GM18868 (cell line): Measurements from ENCODE around the gene C17orf113.

ENCODE experiments used
- ATAC-seq: cut with Tn5 transposase; IDR thresholded peaks from one replicate; pipeline ENCODE4 v1.9.1; 2021; ENCODE audit warnings: mild to moderate bottlenecking, moderate library complexity; ENCODE audit not compliant: unreplicated experiment

Gene C17orf113

GRCh38 chr17:42072323-42073187, 22.2 kb upstream of the C17orf113 start:
- ATAC-seq: no peak

GRCh38 chr17:42071810-42072209, 21.4 kb upstream of the C17orf113 start:
- ATAC-seq: no peak

GRCh38 chr17:42068979-42069378, 18.6 kb upstream of the C17orf113 start:
- no peak for ATAC-seq

GRCh38 chr17:42067371-42068091, 17.1 kb upstream of the C17orf113 start:
- no peak for ATAC-seq

- no peak for ATAC-seq
These were observed 14.8 kb upstream of the C17orf113 start for GRCh38 chr17:42065201-42065600.

GRCh38 chr17:42062681-42063080, 12.3 kb upstream of the C17orf113 start:
- ATAC-seq: no peak

- ATAC-seq: no peak
These were observed 11.5 kb upstream of the C17orf113 start for GRCh38 chr17:42061646-42062487.

DNA sequence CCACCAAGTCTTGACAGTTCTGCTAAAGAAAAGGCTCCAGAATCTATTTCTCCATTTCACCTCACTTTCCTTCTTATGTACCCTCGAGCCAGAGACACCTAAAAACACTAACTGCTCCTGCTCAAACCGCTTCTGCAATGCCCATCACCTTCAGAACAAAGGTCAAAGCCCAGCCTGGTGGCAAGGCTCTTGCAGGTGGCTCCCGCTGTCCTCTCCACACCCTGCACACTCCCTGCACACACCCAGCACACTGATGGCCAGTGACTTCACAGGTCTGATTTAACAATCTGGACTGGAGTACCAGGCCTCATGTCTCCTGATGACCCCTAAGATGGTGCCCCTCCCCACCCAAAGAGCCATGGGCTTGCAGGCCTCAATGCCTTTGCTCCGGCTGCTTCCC, 9.8 kb upstream of the C17orf113 start:
- ATAC-seq: no peak

- no peak for ATAC-seq
These were observed 9.4 kb upstream of the C17orf113 start for GRCh38 chr17:42059815-42060214.

GRCh38 chr17:42058063-42058462, 7.7 kb upstream of the C17orf113 start:
- no peak for ATAC-seq

- no peak for ATAC-seq
These were observed 6.2 kb upstream of the C17orf113 start for GRCh38 chr17:42056635-42057034.

DNA sequence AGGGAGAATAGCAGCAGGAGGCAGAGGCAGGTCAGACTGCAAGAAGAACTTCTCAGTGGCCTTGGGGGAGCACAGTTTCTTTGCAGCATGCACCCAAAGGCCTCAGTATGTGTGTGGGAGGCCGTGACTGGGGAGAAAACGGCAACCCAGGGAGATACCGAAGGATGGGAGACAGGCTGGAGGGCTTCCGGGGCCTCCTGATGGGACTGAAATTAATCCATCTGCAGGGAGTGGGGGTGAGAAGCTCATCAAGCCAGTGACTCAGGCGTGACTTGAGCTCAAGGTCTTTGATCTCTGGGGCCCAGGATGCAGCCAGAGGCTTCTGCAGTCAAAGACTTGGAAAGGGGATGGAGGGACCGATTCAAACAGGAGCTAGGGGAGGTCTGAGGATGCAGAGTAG, 5.1 kb upstream of the C17orf113 start:
- no peak for ATAC-seq

GRCh38 chr17:42055027-42055426, 4.6 kb upstream of the C17orf113 start:
- ATAC-seq: no peak

DNA sequence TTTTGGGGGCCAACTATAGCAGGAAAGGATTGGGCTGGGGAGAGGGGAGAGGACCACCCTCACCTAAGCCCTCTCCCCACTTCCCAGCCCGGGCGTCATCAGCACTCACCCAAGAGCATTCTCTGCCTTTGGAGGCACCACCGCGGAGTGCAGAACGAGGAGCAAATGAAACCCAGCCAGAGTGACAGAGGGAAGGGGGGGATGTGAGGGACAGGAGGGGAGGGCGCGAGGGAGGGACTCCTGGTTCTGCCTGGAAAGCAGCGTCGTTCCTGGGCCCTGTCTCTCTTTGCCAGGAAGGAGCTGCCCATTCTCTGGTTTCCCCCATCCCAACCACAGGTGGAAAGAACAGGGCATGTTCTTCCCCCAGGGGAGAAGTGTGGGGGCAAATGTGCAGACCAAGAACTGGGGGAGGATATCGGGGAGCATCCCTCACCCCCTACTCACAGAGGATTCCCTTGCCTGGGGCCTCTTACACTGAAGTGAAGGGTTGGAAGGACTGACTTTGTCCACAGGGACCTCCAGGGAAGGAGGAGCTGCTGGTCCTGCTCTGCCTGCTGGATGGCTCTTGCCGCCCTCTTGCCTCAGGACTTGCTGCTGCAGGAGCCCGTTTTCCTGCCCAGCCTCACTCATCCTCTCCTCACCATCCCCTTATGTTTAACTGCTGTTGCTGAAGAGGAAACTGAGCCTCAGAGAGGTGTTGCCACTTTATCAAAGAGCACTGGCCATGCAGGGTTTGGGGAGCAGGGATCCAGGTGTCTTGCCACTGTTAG, 3.5 kb upstream of the C17orf113 start:
- no peak for ATAC-seq

- ATAC-seq: no peak
These were observed 2.0 kb upstream of the C17orf113 start for GRCh38 chr17:42052346-42052877.

DNA sequence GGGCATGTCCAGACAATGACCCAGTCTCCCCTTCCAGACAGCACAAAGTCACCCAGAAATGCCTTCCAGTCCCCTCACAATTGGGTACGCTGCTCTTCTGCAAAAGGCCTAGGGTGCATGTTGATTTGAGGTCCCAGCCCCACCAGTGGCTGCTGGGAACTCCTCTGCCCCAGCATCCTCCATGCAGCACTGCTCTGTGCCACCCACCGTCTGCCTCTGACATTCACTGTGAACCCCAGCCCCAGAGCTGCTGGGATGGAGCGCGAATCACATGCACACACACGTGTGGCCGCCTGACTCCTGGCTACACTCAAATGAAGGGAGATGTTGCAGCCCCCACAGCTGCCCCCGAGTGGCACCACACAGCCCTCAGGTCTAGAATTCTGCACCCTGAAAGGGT, 1.2 kb upstream of the C17orf113 start:
- ATAC-seq: no peak

DNA sequence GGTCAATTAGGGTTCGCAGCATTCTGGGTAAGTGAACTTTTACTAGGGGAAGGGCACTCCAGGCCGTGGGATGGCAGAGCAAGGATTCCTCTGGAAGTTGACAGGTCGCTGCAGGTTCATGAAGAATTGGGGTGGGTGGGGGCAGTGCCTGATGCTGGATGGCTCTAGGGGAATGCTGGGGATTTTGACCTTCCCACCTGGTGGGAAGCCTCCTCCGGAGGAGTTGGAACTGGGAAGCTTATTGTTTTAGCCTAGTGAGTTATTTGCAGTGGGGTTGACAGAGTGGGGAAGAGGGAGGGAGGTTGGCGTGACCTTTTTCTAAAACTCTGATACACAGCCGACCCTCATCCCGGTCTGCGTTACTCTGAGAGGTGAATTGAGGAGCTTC, 606 bp upstream of the C17orf113 start:
- ATAC-seq: no peak

- no peak for ATAC-seq
These were observed 488 bp downstream of the C17orf113 start for GRCh38 chr17:42049834-42050392.

DNA sequence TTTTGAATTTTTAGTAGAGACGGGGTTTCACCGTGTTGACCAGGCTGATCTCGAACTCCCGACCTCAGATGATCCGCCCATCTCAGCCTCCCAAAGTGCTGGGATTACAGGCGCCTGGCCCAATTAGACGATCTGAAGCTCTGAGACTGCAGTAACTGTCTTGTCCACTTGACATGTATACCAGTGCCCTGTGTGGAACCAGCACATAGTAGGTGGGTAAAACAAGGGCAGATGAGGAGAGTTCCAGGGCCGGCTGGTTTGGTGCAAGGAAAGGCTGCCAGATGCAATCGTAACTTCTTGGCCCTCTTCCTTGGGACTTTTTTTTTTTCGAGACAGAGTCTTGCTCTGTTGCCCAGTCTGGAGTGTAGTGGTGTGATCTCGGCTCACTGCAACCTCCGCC, 3.1 kb downstream of the C17orf113 start:
- ATAC-seq: no peak

- ATAC-seq: no peak
These were observed 4.7 kb downstream of the C17orf113 start for GRCh38 chr17:42045719-42046118.
